ENCODE results near the gene MRPS9. TPM values are rescaled to one million over a fixed set of nuclear protein-coding genes. Genes with fewer than 3 reads are reported as not detected.

The MRPS9 gene
- polyA plus RNA-seq, 6 donors from 2014 or later: 12.9 to 24.9 (median 19.2) TPM

Other genes with a start within 250 kb of the MRPS9 start
- not detected for gene POU3F3, start 184.0 kb upstream of the MRPS9 start, polyA plus RNA-seq (ENCODE audit: low read depth in 6 of 6)
- not detected for gene GPR45, start 203.7 kb downstream of the MRPS9 start, polyA plus RNA-seq (ENCODE audit: low read depth in 6 of 6)